NCI-H510A treated with DMSO at 0.1 percent for 48 hours (cell line): ENCODE results near the gene DHFR2.
"Not testable (repeated sequence)": the region's sequence is repeated elsewhere in the genome, so short reads cannot be mapped to it uniquely, and the experiment has no call there.

Source experiments
- DNase-seq: peaks from one replicate; lab custom pipeline; 2025; lab: John Stamatoyannopoulos, UW

Gene DHFR2

DNA sequence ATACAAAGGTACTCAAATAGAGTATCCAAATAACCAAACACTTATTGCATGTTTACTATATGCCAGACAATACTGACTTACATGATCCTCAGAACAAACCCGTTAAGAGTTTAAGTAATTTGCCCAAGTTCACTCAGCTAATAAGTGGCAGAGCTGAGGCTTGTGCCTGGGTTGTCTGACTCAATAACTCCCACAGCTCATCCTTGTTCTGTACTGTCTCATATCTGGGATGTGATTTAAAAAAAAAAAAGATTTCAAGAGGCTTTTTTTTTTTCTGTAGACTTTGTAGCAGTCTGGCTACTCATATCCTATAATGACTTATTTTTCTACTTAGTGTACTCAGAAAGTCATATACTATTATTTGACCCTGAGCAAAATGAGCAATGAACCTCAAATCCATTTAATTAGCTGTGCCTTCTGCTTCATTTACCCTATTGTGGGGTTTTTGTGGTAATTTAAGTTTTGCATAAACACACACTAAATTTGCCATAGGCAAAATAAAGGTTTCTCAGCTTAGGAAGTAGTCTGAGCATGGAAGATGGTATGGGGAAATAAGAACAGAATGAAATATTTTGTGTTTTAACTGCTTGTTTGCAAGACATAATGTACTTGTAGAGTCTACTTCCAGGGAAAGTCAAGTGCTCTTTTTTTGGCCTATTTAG, 3.2 kb upstream of the DHFR2 start:
- no peak for DNase-seq

DNA sequence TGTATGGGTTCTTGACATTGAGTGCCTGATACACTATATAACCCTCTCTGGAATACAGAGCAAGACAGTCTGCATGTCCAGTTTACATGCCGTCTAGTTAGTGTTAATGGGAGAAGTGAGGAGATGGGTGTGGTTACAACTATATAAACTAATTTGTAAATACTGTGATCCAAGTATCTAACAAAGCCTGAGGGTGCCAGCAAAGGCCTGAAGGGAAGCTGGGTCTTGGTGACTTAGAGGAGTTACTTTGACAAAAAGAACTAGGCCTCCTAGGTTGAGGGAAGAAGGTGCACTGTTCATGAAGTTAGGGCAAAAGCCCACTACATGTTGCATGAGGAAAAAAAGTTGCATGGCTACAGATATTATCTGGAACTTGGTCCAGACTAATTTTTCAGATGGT, 2.4 kb upstream of the DHFR2 start:
- no peak for DNase-seq

DNA sequence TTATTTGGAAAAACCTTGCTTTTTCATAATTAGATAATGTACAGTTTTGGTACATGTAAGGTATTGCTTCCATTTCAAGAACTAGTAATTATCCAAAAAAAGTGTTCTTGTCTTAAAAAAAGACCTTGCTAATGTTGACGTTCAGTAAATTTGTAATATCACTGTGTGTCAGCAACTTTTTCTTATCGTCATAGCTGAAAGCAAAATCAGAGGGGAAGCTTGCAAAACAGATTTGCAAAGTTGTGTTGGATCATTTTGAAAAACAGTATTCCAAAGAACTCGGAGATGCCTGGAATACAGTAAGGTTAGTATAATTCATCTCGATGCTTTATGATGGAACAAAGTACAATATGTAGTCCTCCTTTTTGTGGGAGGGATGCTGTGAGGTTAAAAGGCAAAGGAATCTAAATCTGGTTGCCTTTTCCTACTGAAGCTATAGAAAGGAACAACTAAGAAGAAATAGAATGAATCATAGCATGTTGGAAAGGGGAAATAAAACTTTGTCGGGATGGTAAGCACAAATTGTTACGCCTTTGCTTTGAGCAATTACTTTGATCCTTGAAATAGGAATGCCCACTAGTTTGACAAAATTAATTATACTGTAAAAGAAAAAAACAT, 1.6 kb upstream of the DHFR2 start:
- DNase-seq: no peak

DNA sequence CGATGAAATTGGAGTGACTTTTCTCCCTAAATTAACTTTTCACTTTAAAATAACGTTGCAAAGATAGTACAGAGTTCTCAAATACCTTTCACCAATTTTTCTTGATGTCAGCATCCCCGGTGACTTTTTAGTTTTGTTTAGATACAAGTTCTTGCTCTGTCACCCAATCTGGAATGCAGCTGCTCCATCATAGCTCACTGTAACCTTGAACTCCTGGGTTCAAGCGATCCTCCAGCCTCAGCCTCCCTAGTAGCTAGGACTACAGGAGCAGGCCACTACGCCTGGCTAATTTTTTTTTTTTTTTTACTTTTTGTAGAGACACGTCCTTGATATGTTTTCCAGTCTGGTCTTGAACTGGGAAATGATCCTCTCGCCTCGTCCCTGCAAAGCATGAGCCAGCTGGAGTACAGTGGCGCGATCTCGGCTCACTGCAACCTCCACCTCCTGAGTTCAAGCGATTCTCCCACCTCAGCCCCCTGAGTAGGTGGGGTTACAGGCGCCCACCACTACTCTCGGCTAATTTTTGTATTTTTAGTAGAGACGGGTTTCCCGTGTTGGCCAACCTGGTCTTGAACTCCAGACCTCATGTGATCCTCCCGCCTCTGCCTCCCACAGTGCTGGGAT, 892 bp upstream of the DHFR2 start:
- no peak for DNase-seq

DNA sequence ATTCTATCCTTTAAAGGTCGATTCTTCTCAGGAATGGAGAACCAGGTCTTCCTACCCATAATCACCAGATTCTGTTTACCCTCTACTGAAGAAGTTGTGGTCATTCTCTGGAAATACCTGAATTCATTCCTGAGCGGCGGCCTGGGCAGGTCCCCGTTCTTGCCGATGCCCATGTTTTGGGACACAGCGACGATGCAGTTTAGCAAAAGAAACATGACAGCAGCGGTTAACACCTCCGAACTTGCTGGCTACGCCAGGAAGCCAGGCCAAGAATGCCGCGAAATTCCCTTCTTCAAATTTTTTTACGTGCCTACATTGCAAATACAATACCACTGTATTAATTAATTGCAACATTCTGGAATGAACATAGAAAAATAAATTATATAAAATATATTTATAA, 1.4 kb downstream of the DHFR2 start:
- no peak for DNase-seq

DNA sequence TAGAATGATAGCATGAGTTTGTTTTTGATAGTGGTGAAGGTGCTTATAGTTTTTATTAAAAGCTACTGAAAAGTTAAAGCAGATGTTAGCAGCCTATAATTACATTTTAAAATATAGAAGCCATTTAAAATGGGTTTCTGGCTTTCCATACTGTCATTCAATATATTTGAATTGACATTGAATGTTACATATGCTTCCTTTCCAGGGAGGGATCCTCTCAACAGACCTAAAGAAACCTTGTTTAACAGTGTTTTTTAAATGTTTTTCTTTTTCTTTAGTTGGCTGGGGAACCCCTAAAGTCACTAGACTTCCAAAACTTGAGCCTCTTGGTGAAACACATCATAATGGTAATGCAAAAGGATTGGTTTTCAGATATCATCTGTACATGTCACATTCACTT, 12.2 kb downstream of the DHFR2 start:
- no peak for DNase-seq

DNA sequence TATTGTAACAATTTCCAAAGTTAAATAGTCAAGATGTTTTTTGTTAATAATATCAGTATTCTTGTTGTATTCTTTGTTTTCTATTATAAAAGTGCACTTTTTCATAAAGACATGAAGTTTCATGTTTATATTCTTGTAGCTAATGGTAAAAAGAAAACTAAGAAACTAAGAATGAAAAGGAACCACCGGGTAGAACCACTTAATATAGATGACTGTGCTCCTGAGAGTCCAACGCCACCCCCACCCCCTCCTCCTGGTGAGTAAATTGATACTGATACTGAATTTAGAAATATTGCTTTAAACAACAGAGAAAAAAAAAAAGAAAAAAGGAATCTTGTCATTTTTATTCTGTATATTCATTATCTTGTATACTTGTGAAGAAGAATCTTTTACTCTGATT, 13.4 kb downstream of the DHFR2 start:
- no peak for DNase-seq

DNA sequence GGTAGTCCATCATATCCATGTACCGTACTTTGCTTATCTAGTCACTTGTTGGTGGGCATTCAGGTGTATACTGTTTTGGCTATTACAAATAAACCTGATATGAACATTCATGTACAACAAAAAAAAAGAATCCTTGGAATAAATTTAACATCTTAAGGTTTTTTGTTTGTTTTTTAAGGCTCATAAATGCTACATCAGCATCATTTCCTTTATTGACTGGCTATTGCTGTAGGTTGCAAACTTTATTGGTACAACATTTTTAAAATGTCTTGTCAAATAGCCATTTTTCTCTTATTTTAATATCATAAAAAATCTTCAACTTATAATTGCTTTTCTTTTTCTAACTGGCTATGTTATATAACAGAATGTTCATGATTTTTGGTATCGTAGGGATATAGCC, 16.2 kb downstream of the DHFR2 start:
- DNase-seq: no peak

DNA sequence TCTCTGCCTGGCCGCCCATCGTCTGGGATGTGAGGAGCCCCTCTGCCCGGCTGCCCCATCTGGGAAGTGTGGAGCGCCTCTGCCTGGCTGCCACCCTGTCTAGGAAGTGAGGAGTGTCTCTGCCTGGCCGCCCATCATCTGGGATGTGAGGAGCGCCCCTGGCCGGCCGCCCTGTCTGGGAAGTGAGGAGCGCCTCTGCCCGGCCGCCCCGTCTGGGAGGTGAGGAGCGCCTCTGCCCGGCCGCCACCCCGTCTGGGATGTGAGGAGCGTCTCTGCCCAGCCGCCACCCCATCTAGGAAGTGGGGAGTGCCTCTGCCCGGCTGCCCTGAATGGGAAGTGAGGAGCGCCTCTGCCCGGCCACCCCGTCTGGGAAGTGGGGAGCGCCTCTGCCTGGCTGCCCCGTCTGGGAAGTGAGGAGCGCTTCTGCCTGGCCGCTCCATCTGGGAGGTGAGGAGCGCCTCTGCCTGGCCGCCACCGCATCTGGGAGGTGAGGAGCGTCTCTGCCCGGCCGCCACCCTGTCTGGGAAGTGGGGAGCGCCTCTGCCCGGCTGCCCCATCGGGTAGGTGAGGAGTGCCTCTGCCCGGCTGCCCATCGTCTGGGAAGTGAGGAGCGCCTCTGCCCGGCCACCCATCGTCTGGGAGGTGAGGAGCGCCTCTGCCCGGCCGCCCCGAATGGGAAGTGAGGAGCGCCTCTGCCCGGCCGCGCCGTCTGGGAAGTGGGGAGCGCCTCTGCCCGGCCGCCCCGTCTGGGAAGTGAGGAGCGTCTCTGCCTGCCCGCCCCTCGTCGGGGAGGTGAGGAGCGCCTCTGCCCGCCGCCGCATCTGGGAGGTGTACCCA, 18.4 kb downstream of the DHFR2 start:
- not testable (repeated sequence) for DNase-seq

DNA sequence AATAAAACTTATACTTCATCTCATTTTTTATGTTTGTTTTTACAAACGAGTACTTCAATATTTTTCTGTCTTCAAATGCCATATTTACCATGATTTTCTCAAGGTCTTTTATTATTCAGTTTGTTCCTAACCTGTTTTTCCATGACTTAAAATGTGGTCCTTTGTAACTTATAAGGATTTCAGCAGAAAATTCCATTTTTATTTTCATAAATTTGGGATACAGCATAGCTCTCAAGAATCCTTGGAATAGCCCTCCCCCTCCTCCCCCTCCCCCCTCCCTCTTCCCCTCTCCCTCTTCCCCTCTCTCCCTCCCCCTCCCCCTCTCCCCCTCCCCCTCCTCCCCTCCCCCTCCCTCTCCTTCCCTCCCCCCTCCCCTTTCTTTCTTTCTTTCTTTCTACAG, 19.4 kb downstream of the DHFR2 start:
- DNase-seq: no peak

DNA sequence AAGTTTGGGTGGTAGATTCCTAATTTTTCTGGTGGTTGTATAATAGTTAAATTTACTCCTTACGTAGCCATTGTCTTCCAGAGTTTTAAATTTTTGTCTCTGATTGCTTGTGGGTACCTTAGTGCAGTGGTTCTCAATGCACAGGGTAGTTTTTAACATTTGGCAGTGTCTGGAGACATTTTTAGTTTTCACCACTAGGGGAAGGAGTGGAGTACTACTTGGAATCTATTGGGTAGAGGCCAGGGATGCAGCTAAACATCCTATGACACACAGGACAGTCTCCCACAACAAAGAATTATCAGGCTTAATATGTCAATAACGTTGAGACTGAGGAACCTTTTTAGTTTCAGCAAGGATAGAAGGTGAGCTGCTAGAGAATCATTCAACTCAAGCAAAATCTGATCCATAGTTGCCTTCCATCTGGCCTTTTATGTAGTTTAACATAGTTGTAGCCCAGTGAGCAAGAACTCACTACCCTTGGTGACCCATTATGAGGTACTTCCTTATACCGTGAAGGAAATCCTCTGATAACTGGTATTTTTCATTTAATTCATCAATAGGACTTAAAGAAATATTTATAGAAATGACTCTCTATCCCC, 25.7 kb downstream of the DHFR2 start:
- peak; percentile 18 for DNase-seq

DNA sequence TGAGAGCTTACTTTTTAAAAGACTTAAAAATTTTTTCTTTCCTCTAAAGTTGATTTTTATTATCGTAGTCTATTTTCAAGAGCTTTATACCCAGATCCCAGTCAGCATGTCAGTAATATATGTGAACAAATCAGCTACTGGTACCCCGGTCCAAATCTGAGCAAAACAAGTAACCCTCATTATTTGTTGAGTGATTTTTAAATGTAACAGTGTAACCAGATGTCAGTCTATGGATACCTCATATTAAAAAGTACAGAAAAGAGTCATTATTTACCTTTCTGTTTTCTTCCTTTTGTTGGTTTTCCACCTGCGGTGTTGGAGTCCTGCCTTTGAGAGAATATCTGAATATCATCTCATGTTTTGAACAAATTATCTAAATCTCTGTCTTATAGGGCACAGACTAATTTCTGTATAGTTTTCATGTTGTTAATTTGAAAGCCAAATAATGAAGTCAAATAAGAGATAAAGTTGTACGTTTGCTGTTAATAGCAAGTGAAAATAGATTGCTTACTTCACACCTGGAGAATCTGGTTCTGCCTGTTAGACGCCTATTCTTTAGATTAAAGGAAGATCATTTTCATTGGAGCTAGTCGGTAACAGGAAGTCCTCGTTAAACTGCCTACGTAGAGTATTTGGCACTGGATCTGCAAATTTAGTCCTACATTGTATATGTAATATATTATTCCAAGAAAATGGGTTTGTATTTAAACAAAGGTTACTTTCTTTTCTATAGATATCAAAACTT, 34.5 kb downstream of the DHFR2 start, which contains the start of gene STX19:
Gene STX19 (minus strand): TSS at position 505 of the 745 bp plus-strand sequence. CDS start 13,328 bp downstream, outside the sequence.
- peak; percentile 73 for DNase-seq

DNA sequence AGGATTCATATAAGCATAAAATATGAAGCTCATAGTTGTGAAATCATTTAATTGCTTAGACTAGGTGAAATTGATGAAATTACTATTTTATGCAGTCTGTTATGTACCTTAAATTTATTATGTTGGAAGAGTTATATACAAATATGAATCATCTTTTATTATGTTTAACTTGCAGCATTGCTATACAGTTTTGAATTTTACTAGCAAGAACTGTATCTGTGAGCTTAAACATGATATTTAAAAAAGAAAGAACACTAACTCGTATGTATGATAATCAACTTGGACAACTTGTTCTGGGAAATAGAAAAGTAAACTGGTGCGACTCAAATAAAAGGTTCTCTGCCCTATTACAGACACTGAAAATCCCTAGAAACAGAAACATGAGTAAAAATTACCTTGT, 36.1 kb downstream of the DHFR2 start:
- DNase-seq: no peak

DNA sequence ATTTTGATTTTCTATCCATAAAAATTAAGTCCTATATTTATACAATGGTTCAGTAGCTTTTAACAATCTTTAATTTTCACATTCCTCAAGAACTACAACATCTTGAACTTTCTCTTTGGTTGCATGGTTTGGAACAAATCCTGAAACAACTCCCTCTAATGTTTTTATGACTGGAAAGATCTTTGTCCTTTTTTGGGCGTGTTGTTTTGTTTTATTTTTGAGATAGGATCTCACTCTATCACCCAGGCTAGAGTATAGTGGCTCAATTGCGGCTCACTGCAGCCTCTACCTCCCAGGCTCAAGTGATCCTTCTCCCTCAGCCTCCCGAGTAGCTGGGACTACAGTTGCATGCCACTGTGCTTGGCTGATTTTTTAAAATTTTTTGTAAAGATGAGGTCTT, 38.3 kb downstream of the DHFR2 start:
- DNase-seq: no peak

DNA sequence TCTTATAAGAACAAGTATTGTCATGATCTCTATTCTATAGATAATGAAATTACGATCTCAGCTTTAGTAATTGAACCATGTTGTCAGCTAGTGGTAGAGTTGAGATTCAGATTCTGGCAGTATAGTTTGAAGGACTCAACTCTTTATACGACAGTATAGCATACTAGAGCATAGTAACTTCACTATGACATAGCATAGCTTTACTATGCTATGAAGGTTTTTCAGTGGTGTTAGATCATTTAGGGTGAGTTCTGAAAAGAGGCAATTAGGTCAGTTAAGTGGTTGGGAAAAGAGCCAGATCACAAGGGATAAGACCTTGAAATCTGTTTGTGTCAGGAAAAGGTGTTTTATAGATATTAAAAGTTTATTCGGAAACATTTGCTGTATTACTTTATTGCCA, 42.4 kb downstream of the DHFR2 start:
- no peak for DNase-seq

DNA sequence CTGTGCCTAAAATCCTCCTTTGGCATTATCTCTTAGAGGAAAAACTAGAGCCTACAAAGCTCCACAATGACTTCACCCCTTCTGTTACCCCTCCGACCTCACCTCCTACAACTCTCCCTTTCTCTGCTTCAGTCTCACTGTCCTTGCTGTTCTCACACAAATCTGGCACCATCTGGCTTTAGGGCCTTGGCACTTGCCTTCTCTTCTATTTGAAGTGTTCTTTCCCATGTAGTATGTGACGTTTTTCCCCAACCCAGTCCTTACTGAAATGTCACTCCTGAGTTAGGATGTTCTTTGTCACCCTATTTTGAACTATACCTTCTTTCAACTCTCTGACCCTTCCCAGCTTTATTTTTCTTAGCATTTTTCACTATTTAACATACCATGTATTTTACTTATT, 43.1 kb downstream of the DHFR2 start:
- no peak for DNase-seq

DNA sequence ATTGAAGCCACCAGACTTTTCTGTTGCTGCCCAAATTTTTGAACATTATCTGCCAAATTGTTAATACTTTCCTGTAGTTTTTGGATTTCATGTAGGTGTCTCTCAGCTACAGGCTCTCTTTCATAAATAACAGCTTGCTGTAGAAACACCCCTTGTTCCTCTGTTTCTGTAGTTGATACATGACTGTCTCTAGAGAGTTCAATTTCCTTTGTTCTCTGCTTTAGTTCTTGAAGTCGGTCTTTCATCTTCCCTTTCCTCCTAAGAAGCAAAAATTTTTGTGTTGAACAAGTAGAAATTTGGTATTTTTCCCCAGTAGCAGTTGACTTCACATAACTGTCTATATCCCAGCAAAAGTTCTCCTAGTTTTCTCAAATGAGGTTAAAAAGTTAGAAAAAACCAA, 47.7 kb downstream of the DHFR2 start:
- DNase-seq: no peak

DNA sequence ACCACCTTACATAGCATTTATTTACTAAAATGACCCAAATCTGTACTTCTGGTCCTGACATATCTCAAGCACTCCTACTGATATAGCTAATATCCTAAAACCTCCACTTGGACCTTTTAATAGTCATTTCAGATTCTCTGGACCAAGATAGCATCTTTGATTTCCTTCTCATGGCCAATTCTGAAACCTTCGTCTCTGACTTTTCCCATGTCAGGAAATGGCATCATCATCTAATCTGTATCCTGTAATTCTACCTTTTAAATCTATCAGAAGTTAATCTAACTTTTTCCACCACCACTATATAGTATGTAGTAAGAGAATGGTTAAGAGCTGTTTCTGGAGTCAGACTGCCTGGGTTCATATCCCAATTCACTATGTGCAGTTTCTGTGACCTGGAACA, 50.5 kb downstream of the DHFR2 start:
- DNase-seq: no peak

DNA sequence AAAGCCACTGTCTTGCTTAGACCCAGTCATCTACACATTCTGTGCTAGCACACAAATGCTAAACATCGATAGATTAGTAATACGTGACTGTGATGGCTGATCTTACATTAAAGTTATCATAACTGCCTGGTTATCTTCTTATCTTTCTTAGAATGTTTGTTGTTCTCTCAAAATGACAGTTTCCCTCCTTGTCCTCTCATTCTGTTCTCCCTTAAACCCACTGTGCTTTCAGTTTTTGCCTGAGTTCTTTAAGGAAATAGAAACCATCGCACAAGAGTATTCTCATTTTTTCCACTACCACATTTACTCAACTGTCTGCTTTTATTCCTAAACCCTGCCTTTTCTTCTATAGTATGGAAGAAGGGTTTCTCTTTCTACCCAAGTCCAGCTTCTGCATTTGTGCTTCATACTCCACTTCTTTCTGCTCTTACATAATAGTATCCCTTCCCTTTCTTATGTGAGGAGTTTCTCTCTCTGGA, 51.4 kb downstream of the DHFR2 start:
- no peak for DNase-seq

DNA sequence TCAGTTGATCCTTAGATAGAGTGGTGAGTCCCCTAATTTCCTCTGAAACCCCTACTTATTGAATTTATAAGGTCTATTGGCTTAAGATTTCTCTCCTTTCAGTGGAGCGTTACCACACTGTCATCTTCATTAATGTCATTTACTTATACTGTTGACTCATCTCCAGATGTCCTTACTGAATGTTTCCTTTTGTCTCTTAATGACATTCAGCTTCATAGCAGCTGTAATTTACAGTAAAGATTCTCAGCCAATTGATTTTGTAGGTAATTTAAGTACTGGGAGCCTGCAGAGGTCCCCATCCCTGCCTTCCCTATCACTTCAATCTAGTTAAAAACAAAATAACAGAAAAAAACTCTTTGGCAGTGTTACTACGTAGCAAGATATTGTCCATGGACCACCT, 53.1 kb downstream of the DHFR2 start:
- peak; percentile 7 for DNase-seq

DNA sequence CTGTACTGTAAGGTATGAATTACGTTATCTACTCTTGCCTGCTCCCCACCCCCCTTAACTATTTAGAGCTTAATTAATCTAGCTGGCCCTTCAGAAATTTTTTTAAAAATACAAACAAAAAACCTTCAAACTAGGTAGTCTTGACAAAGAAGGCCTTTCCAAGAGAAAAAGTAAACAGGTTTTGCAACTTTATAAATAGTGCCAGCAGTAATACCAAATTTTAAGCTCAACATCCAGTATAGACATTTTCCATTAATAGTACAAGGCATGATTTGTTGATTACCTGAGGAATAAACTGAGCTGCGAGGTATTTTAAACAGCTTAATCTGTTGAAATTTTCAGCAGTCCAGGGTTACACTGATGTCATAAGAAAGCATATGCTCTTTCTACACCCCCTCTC, 54.5 kb downstream of the DHFR2 start:
- DNase-seq: no peak
